Keratinocyte (primary cell): ENCODE data around the gene PKHD1. TPM values are rescaled to one million over a fixed set of nuclear protein-coding genes. Genes with fewer than 3 reads are reported as not detected.

Experiments used
- DNase-seq: peaks from one replicate; pipeline ENCODE4 v3.0.0-alpha.2; 2011; ENCODE audit warnings: low read depth, missing footprints, low spot score
- FAIRE-seq: peaks from 2 replicates; lab custom pipeline; 2011; peaks lifted over from hg19 to GRCh38; lab: Jason Lieb, UNC
- H2AFZ ChIP-seq: 2 replicates; pipeline ENCODE4 v1.6.0; 2012; ENCODE audit warnings: low read length, control low read depth, inconsistent platforms; ENCODE audit not compliant: control insufficient read depth
- H3K27ac ChIP-seq: 2 replicates; pipeline ENCODE4 v1.5.1; 2011; ENCODE audit warnings: low read length; ENCODE audit not compliant: control insufficient read depth, insufficient read depth
- H3K27me3 ChIP-seq: 3 replicates; pipeline ENCODE4 v1.6.0; 2011; ENCODE audit warnings: low read length; ENCODE audit not compliant: control insufficient read depth, insufficient read depth; ENCODE audit errors: extremely low read depth
- H3K36me3 ChIP-seq, 2 experiments: 2 replicates in 1 of 2; 3 replicates in 1 of 2; pipeline ENCODE4 v1.5.1; 2011; ENCODE audit warnings: low read length in 2 of 2, mild to moderate bottlenecking in 1 of 2; ENCODE audit not compliant: control insufficient read depth in 2 of 2, insufficient read depth in 2 of 2; ENCODE audit errors: extremely low read depth in 1 of 2
- H3K4me1 ChIP-seq: 3 replicates; pipeline ENCODE4 v1.5.1; 2011; ENCODE audit warnings: low read length; ENCODE audit not compliant: control insufficient read depth, insufficient read depth; ENCODE audit errors: extremely low read depth
- H3K4me2 ChIP-seq: 3 replicates; pipeline ENCODE4 v1.6.0; 2011; ENCODE audit warnings: low read depth, low read length; ENCODE audit not compliant: control insufficient read depth, insufficient read depth; ENCODE audit errors: extremely low read depth
- H3K4me3 ChIP-seq, 3 experiments: fragments of 200-600 bp in 1 of 3; sonication (generic) in 1 of 3; 2 replicates in 2 of 3; 3 replicates in 1 of 3; pipeline ENCODE4 v1.5.1; 2011 to 2016; ENCODE audit warnings: low read length in 3 of 3, mild to moderate bottlenecking in 3 of 3, control low read depth in 2 of 3, inconsistent platforms in 1 of 3, low read depth in 1 of 3, mixed read lengths in 1 of 3, mixed run types in 1 of 3, moderate library complexity in 1 of 3; ENCODE audit not compliant: control insufficient read depth in 2 of 3, insufficient read depth in 2 of 3; ENCODE audit errors: extremely low read depth in 1 of 3
- H3K79me2 ChIP-seq: 2 replicates; pipeline ENCODE4 v1.6.0; 2012; ENCODE audit warnings: low read length; ENCODE audit not compliant: control insufficient read depth, insufficient read depth
- H3K9ac ChIP-seq: 3 replicates; pipeline ENCODE4 v1.6.0; 2011; ENCODE audit warnings: low read length; ENCODE audit not compliant: control insufficient read depth, insufficient read depth; ENCODE audit errors: extremely low read depth
- H3K9me1 ChIP-seq: 3 replicates; pipeline ENCODE4 v1.6.0; 2011; ENCODE audit warnings: low read length; ENCODE audit not compliant: control insufficient read depth, insufficient read depth; ENCODE audit errors: extremely low read depth
- H3K9me3 ChIP-seq: 2 replicates; pipeline ENCODE4 v1.5.1; 2012; ENCODE audit warnings: low read depth, low read length; ENCODE audit not compliant: control insufficient read depth
- H4K20me1 ChIP-seq: 3 replicates; pipeline ENCODE4 v1.6.0; 2011; ENCODE audit warnings: low read length; ENCODE audit not compliant: control insufficient read depth, insufficient read depth; ENCODE audit errors: extremely low read depth
- EZH2 ChIP-seq: IDR thresholded peaks from one replicate; pipeline ENCODE4 v1.6.1; 2012; ENCODE audit warnings: inconsistent platforms, mild to moderate bottlenecking, low read length, moderate library complexity
- dilution Hi-C: fragments of 300-500 bp; cut with MboI; formaldehyde crosslinking; loops from one replicate; pipeline ENCODE4 v1.7.0; 2020; ENCODE audit warnings: low sequenced_read_pairs; ENCODE audit not compliant: extremely low pct_ligation_motif_present
- polyA plus RNA-seq, 5 experiments: library from polyadenylated mRNA; depleted of rRNA in 3 of 5; stranded (reverse) in 3 of 5; stranded (forward) in 1 of 5; unstranded in 1 of 5; fragments of >200 nt; gene quantifications; 1 replicate in 1 of 5; 2 replicates in 3 of 5; 3 replicates in 1 of 5; pipeline versions ENCODE4 v1.2.1 to v1.2.3, GENCODE V29; 2011 to 2012; ENCODE audit warnings: missing spikeins in 2 of 5, low read depth in 1 of 5, low replicate concordance in 1 of 5
- TF ChIP-seq, protein P1 (sequence below), 3 experiments: IDR thresholded peaks in 1 of 3; conservative IDR thresholded peaks in 1 of 3; optimal IDR thresholded peaks in 1 of 3; 2 replicates in 2 of 3; 3 replicates in 1 of 3; pipeline versions ENCODE3 to v1.5.1; 2011; ENCODE audit warnings: low read length in 3 of 3, mild to moderate bottlenecking in 3 of 3, moderate library complexity in 2 of 3, control low read depth in 1 of 3, inconsistent platforms in 1 of 3; ENCODE audit not compliant: insufficient read depth in 2 of 3; ENCODE audit errors: extremely low read depth in 1 of 3

The PKHD1 gene
- polyA plus RNA-seq, 1 donor (not counting 4 experiments of a cell fraction or from before 2014, with no cell fraction given): under 0.01 TPM

DNA sequence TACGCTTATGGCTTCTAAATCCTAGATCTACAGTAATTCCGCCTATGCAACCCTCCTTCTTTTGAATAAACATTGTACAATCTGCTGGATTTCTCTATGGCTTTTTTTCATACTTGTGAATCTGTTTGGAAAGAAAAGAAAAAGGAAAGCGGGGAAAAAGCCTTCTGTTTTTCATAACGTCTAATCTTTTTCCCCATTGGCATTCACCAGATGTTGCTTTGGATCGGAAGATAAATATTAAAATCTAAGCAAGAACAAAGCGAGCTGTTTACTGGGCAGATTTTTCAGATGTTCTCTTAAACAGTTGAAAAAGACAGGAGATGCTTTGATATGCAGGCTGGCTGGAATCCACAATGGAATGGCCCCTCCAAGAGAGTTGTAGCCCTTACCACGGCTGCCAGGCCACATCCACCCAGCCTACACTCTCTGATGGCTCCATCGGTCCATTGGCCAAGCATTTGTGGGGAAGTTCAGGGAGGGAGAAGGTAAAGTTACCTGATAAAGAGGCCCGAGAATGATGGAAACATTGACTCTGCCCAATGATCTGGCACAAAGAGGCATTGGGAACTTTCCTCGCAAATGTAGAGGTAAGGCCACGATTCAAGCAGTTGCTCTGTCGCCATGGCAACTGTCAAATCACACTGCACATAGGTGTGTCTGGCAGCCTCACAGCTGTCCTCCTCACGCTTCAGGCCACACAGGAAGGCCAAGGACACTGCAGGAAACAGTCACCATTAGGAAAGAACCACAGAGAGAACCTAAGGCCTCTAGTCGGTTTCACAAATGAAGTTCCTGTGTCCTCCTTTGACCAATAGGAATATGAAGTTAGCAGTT is 70.3 kb downstream of the PKHD1 start:
- H3K36me3 ChIP-seq: no peaks in the 10 kb centered on the region
- no peak overlapping the region for H3K4me3 ChIP-seq
- no peak overlapping the region for H3K27ac ChIP-seq
- no peaks in the 10 kb centered on the region for H3K9me1 ChIP-seq
- DNase-seq: no peak
- H3K9ac ChIP-seq: no peak overlapping the region
- no peaks in the 10 kb centered on the region for H4K20me1 ChIP-seq
- H3K79me2 ChIP-seq: no peaks in the 10 kb centered on the region
- TF ChIP-seq EZH2: no peak
- TF ChIP-seq, protein P1, sequence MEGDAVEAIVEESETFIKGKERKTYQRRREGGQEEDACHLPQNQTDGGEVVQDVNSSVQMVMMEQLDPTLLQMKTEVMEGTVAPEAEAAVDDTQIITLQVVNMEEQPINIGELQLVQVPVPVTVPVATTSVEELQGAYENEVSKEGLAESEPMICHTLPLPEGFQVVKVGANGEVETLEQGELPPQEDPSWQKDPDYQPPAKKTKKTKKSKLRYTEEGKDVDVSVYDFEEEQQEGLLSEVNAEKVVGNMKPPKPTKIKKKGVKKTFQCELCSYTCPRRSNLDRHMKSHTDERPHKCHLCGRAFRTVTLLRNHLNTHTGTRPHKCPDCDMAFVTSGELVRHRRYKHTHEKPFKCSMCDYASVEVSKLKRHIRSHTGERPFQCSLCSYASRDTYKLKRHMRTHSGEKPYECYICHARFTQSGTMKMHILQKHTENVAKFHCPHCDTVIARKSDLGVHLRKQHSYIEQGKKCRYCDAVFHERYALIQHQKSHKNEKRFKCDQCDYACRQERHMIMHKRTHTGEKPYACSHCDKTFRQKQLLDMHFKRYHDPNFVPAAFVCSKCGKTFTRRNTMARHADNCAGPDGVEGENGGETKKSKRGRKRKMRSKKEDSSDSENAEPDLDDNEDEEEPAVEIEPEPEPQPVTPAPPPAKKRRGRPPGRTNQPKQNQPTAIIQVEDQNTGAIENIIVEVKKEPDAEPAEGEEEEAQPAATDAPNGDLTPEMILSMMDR (optimal IDR thresholded peaks at IDR 0.05 in 1 of 3, IDR thresholded peaks at IDR 0.05 in 1 of 3, conservative IDR thresholded peaks at IDR 0.05 in 1 of 3; ENCODE audit: extremely low read depth in 1 of 3, insufficient read depth in 2 of 3, low read length in 3 of 3): no peak
- H3K9me3 ChIP-seq: no peaks in the 10 kb centered on the region
- no peak for FAIRE-seq
- H3K4me1 ChIP-seq: no peaks in the 10 kb centered on the region
- no peak overlapping the region for H2AFZ ChIP-seq
- dilution Hi-C loops: no loop called here
- no peaks in the 10 kb centered on the region for H3K27me3 ChIP-seq
- H3K4me2 ChIP-seq: no peak overlapping the region

DNA sequence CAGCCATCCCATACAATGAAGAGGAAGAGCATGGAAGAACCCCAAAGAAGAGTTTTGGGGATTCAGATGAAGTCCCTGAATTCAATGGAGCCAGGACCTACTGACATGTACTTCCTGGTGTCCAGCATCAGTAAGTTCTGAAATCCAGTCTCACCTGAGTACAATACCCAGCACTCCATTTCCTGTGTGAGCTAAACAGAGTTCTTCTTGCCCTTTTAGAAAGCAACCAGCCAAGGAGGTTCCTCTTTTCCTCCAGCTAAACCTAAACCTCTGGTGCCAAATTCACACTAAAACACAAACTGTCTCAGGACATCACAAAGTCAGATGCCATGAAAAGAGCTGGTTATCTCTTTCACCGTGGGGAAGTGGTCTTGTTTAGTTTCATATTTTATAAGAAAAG is 71.5 kb downstream of the PKHD1 start:
- no peak for TF ChIP-seq EZH2
- TF ChIP-seq, protein P1 (optimal IDR thresholded peaks at IDR 0.05 in 1 of 3, IDR thresholded peaks at IDR 0.05 in 1 of 3, conservative IDR thresholded peaks at IDR 0.05 in 1 of 3; ENCODE audit: extremely low read depth in 1 of 3, insufficient read depth in 2 of 3, low read length in 3 of 3): no peak
- no peak overlapping the region for H3K4me3 ChIP-seq
- no peak for FAIRE-seq
- no peak overlapping the region for H3K27ac ChIP-seq
- no peaks in the 10 kb centered on the region for H3K27me3 ChIP-seq
- no peak overlapping the region for H2AFZ ChIP-seq
- H4K20me1 ChIP-seq: no peaks in the 10 kb centered on the region
- H3K9me1 ChIP-seq: no peaks in the 10 kb centered on the region
- H3K79me2 ChIP-seq: no peaks in the 10 kb centered on the region
- H3K36me3 ChIP-seq: no peaks in the 10 kb centered on the region
- no peak for DNase-seq
- no peaks in the 10 kb centered on the region for H3K9me3 ChIP-seq
- dilution Hi-C loops: no loop called here
- H3K9ac ChIP-seq: no peak overlapping the region
- H3K4me1 ChIP-seq: no peaks in the 10 kb centered on the region
- no peak overlapping the region for H3K4me2 ChIP-seq
